Caki2 (cell line): ENCODE data around the gene PLD3. TPM values are rescaled to one million over a fixed set of nuclear protein-coding genes. Genes with fewer than 3 reads are reported as not detected.
"Not testable (repeated sequence)": the region's sequence is repeated elsewhere in the genome, so short reads cannot be mapped to it uniquely, and the experiment has no call there.

Experiments used
- DNase-seq: peaks from one replicate; pipeline ENCODE4 v3.0.0-alpha.2; 2015; ENCODE audit warnings: low read depth
- in situ Hi-C: cut with HindIII; loops from 2 replicates; pipeline ENCODE4 v1.10.0; 2016; ENCODE audit warnings: low sequenced_read_pairs, low pct_unique_long_range_greater_than_20kb, mixed read lengths
- total RNA-seq: library from RNA; depleted of rRNA; stranded (reverse); fragments of >200 nt; shearing (Covaris generic); gene quantifications from 2 replicates; pipeline ENCODE4 v1.2.3, GENCODE V29; 2014; ENCODE audit warnings: low replicate concordance

Gene PLD3
- total RNA-seq, 1 experiment from 2014 or later, result 381 TPM

DNA sequence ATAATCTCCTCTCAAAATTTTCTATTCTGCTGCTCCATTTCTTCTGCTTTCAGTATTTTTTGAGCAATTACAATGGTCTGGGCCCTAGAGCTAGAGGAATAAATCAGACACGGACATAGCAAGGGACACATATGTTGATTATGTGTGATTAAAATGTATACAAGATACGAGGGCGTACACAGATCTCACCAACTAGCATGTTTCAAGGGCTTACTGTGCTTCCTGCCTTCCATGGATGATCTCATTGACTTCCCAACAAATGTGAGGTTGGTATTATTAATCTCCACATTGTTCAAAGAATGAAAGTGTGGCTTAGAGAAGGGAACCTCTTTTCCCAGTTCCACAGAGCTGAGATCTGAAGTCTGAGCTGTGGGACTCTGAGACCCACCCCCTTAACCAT is 9.1 kb downstream of the PLD3 start:
- in situ Hi-C loops, result no loop called here
- DNase-seq, result no peak

DNA sequence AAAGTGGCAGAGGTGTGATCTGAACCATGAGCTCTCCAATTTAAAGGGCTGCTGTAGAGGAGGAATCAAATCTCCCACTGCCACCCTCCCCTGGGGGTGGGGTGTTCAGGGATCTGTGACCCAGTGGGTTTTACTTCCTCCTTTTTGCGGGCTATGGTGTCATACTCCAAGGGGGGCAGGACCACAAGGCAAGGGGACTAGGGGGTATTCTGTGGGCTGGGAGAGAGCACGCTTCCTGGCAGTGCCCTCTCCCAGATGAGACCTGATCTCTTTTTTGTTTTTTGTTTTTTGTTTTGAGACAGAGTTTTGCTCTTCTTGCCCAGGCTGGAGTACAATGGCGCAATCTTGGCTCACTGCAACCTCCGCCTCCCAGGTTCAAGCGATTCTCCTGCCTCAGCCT is 10.3 kb downstream of the PLD3 start:
- in situ Hi-C loops, result no loop called here
- no peak for DNase-seq

DNA sequence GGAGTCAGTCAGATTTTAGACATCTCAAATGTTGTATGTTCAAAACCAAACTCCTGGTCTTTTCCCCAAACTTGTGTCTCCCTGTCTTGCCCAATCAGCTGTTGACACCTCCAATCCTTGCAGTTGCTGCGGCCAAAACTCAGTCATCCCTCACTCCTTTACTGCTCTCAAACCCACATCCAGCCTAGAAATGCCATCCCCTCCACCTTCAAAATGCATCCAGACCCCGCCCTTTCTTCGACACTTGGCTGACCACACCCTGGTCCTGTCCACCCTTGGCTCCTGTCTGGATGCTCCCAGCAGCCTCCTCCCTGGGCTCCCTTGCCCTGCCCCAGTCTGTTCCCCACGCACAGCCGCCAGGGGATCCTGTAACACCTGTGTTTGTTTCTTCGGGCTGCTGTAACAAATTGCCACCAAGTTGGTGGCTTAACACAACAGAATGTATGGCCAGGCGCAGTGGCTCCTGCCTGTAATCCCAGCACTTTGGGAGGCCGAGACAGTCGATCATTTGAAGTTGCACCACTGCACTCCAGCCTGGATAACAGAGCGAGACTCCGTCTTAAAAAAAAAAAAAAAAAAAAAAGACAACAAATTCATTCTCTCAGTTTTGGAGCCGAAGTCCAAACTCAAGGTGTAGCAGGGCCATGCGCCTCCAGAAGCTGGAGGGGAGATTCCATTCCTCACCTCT is 11.7 kb downstream of the PLD3 start:
- in situ Hi-C loops, result no loop called here

DNA sequence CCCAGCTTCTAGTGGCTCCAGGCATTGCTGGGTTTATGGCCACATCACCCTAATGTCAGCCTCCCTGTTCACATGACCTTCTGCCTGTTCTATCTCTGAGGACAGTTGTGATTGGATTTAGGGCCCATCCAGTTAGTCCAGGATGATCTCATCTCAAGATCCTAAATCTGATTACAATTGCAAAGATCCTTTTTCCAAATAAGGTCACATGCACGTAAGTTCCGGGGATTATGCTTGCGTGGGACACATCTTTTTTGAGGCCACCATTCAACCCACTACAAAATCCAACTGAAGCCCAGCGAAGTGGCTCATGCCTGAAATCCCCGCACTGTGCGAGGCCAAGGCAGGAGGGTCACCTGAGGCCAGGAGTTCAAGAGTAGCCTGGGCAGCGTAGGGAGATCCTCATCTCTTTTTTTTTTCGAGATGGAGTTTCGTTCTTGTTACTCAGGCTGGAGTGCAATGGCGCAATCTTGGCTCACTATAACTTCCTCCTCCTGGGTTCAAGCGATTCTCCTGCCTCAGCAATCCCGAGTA is 12.3 kb downstream of the PLD3 start:
- in situ Hi-C loops, result no loop called here
- no peak for DNase-seq

More for the DNA sequence above, 11.7 kb downstream of the PLD3 start:
- DNase-seq, result no peak

DNA sequence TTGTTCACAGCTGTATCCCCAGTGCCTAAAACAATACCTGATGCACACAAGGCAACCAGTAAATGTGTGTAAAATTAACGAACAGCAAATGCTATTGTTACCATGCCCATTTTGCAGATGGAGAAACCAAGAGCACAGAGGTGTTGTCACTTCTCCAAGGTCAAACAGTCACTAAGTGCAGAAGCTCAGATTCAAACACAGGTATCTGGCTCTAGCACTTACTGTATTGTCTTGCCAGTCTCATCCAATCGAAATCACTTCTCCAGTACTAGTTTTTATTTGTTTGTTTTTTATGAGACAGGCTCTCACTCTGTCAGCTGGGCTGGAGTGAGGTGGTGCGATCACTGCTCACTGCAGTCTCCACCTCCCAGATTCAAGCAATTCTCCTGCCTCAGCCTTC is 13.7 kb downstream of the PLD3 start:
- in situ Hi-C loops, result no loop called here
- DNase-seq, result no peak

DNA sequence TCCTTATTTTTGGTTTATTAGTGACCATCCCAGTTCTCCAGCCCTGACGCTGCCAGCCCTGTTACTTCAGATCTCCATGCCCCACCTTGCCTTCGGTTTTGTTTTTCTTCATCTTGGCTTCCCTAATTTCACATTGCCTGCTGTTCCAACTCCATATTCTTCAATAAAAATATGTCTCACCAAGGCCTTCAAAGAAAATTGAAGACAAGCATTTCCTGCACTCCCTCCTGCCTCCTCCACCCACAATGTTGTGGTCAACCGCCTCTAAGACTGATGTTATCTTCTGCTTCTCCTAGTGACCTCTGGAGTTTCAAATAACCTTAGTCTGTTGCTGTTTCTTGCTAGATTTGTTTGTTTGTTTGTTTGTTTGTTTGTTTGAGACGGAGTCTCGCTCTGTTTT is 14.6 kb downstream of the PLD3 start:
- DNase-seq, result no peak
- in situ Hi-C loops, result no loop called here

DNA sequence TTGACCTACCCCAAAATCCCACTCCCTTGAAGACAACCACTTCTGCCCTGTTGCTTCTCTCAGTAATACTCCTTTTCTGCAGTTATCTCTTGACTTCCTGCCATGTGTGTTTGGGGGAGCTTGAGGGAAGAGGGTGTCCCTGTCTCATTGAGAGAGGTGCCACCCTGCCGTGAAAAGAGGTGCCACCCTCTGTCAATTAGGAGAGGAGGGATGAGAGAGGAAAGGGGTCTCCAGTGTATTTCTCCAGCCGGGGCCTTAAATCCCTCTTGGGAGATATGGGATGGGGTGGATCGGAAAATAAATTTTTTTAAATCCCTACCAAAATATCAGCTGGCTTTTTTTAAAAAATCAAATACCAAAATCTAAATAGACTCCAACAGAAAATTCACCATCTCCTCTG is 16.5 kb downstream of the PLD3 start:
- in situ Hi-C loops, result no loop called here
- no peak for DNase-seq

DNA sequence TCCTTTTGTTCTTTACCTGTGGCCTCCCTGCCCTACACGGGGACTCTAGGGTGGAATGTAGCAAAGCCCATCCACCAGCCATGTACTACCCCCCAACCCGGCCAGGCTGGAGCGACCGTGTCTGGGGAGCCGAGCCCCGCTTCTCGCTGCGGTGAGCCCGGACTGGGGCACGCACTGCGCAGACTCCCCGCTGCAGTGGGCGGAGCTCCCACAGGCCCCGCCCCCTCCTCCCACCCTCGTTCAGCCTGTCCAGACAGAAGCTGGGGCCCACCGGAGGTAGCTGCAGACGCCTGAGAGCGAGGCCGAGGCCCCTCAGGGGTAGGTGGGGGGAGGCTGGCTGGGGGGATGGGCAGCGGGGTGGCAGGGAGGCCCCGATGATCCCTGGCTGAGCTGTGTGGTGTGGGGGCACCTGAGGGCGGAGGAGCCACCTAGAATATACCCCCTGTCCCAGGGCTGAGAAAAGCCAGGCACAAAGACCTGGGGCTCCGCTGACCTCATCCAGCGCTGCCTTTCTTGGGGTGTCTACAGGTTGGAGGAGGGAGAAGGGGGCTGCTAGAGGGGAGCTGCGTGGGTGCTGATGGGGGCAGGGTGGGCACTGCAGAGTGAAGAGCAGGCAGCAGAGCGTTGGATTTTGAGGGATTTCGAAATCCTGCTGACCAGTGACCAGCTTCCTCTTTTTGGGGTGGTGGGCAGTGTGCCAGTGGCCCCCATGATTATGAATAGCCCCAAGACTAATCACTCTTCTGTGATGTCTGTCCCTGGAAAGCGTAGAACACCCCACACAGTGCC is 17.3 kb downstream of the PLD3 start:
- in situ Hi-C loops, result no loop called here
- no peak for DNase-seq

DNA sequence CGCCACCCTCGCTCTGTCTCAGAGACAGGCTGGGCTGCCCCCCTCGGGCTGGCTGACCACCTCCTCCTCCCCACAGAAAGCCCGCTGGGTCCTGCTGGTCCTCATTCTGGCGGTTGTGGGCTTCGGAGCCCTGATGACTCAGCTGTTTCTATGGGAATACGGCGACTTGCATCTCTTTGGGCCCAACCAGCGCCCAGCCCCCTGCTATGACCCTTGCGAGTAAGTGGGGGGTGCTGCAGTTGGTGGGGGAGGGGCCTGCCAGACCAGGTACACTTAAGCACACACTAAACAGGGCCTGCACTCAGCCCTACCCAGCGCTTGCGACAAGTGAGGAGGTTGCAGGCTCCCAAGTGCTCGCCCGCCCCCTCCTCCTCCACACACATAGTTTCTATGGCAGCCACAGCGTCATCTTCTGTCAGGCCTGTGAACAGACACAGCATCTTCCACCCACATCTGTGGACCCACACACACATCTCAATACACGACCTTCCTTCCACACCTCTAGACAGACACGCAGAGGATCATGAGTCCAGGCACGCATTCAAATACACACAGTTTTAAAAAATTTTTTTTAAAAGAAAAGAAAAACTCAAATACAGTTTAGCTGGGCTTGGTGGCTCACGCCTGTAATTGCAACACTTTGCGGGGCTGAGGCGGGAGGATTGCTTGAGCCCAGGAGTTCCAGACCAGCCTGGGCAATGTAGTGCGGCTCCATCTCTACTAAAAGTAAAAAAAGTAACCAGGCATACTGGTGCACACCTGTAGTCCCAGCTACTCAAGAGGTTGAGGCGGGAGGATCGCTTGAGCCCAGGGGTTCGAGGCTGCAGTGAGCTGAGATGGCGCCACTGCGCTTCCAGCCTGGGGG is 18.4 kb downstream of the PLD3 start:
- DNase-seq, result no peak
- in situ Hi-C loops, result no loop called here

DNA sequence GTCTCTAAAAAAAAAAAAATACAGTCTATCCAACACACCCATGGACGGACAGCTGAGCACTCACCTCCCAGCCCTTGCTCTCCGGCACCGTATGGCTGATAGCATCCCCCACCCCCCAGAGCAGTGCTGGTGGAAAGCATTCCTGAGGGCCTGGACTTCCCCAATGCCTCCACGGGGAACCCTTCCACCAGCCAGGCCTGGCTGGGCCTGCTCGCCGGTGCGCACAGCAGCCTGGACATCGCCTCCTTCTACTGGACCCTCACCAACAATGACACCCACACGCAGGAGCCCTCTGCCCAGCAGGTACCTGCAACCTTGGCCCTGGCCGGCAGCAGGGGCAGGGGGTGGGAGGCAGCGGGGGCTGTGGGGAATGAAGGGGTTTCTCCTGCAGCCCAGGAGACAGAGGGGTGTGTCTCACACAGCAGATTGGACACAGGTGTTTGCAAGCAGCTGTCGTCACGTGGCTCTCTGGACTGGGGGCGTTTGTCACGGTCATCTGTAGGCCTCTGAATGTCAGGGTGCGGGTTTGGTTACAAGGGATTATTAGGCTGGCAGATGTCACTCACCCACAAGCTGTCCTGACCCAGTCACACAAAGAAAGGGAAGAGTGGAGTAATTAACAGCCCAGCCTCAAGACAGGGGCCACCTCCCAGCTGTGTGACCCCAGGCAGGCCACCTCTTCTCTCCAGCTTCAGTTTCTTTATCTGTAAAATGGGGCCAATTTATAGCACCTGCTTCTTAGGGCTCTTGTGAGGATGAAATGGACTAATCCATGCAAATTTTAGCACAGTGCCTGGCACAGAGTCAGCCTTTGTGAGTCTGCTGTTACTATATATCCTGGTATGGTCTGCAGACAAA is 19.3 kb downstream of the PLD3 start:
- in situ Hi-C loops, result no loop called here
- DNase-seq, result no peak

DNA sequence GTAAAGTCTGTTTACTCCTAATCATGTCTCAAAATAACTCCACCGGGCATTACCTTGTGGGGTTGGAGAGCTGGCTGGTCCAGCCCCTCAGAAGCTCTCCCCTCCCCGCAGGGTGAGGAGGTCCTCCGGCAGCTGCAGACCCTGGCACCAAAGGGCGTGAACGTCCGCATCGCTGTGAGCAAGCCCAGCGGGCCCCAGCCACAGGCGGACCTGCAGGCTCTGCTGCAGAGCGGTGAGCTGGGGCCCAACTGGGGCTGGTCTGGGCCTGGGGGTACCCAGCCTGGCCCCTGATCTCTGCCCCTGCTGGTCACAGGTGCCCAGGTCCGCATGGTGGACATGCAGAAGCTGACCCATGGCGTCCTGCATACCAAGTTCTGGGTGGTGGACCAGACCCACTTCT is 21.3 kb downstream of the PLD3 start:
- in situ Hi-C loops, result no loop called here
- DNase-seq, result no peak

DNA sequence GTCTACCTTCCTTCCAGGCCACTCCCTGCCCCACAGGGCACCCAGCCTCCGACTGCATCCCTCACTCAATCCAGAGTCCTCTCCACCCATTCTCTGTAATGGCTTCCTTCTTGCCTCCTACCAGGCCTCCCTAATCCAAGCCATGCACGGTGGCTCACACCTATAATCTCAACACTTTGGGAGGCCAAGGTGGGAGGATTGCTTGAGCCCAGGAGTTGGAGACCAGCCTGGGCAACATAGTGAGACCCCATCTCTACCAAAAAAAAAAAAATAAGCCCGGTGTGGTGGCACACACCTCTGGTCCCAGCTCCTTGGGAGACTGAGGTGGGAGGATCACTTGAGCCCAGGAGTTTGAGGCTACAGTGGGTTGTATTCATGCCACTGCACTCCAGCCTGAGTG is 21.8 kb downstream of the PLD3 start:
- DNase-seq, in situ Hi-C loops: not testable (repeated sequence)

DNA sequence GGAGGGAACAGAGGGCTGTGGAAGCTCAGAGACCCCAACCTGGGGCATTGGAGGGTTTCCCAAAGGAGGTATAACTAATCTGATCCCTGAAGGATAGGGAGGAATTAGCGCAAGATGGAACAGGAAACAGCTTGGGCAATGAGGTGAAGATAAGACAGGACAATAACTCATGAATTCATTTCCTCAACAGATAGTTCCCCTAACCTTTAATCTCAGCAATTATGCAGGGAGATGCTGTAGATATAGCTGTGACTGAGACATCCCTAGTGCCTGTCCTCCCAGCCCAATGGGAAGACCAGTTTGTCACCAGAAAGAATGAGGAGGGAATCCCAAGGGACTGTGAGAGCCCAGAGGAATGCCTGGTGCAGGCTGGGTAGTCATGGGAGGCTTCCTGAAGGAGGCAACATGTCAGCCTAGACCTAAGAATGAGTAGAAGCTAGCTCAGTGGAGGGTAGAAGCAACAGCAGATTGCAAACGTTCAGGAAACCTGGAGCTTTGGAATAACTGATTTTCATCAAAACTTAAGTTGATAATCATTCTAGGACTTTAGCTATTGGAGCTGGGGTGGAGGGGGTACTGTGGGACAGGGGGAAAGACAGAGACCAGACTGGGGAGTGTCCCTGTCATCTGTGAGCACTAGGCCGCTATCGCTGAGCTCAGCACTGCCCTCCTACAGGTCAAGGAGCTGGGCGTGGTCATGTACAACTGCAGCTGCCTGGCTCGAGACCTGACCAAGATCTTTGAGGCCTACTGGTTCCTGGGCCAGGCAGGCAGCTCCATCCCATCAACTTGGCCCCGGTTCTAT is 22.7 kb downstream of the PLD3 start:
- in situ Hi-C loops, result no loop called here
- no peak for DNase-seq

DNA sequence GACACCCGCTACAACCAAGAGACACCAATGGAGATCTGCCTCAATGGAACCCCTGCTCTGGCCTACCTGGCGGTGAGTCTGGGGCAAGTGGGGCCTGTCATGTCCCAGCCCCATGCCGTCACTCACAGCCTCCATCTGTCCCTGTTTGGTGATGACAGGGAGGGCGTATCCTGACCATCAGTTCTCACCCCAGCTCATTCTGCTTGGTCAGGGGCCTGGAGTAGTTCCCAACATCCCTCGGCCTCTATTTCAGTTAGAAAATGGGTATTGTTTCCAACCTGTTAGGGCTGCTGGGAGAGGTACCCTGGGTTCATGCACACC is 23.3 kb downstream of the PLD3 start:
- in situ Hi-C loops, result no loop called here
- no peak for DNase-seq

DNA sequence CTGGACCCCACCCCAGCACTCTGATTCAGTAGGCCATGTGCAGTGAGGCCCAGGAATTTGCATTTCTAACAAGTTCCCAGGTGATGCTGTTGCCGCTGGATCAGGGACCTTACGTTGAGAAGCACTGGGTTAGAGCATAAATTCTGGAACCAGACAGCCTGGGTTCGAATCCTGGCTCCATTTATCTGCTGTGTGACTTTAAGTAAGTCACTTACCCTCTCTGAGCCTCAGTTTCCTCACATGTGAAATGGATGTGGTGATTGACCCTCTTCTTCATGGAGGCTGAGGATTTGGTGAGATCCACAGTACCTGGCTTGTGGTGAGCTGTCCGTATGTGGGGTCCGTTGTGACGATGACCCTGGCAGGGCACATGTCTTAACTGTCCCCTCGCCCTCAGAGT is 25.6 kb downstream of the PLD3 start:
- DNase-seq, result no peak
- in situ Hi-C loops, result no loop called here

DNA sequence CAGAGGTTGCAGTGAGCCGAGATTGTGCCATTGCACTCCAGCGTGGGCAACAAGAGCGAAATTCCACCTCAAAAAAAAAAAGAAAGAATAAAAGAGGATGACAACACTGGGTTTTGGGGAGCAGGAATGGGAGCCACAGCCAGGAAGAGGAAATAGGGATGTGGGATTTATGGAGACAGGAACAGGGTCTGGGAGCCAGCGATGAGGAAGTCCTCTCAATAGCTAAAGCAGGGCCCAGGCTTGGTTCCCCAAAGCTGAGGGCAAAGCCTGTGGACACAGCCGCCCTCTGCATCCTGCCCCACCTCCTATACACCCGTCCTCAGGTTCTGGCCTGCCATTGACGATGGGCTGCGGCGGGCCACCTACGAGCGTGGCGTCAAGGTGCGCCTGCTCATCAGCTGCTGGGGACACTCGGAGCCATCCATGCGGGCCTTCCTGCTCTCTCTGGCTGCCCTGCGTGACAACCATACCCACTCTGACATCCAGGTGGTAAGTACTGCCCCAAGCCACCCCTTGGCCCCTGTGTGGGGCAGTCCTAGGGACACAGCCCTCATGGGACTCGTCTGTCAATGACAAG is 27.9 kb downstream of the PLD3 start:
- in situ Hi-C loops, result no loop called here
- no peak for DNase-seq

DNA sequence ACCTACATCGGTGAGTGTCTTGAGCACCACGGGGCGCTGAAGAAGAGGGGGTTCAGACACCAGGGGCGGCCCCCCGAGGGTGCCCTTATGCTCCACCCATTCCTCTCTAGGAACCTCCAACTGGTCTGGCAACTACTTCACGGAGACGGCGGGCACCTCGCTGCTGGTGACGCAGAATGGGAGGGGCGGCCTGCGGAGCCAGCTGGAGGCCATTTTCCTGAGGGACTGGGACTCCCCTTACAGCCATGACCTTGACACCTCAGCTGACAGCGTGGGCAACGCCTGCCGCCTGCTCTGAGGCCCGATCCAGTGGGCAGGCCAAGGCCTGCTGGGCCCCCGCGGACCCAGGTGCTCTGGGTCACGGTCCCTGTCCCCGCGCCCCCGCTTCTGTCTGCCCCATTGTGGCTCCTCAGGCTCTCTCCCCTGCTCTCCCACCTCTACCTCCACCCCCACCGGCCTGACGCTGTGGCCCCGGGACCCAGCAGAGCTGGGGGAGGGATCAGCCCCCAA is 29.4 kb downstream of the PLD3 start:
- no peak for DNase-seq
- in situ Hi-C loops, result no loop called here
